HG03025 (cell line): ENCODE results near the gene TAS2R31.

Experiments used
- ATAC-seq: cut with Tn5 transposase; IDR thresholded peaks from one replicate; pipeline ENCODE4 v1.9.1; 2021; ENCODE audit warnings: mild to moderate bottlenecking, moderate library complexity; ENCODE audit not compliant: unreplicated experiment, low FRiP score

Gene TAS2R31

GRCh38 chr12:11014234-11014633 is 17.0 kb downstream of the TAS2R31 start:
- ATAC-seq, result no peak

GRCh38 chr12:11007608-11008007 is 23.6 kb downstream of the TAS2R31 start:
- ATAC-seq, result no peak

- ATAC-seq, result no peak
These were observed 33.0 kb downstream of the TAS2R31 start, which contains the start of gene TAS2R20 for GRCh38 chr12:10998204-10998603. Gene TAS2R20 (minus strand): TSS chr12:10998304. CDS start chr12:10997875, 429 bp downstream.

GRCh38 chr12:10994307-10994706 is 36.9 kb downstream of the TAS2R31 start:
- no peak for ATAC-seq

GRCh38 chr12:10989107-10989506 is 42.1 kb downstream of the TAS2R31 start:
- no peak for ATAC-seq

- no peak for ATAC-seq
These were observed 44.4 kb downstream of the TAS2R31 start, which contains the start of gene TAS2R50 for GRCh38 chr12:10986812-10987211. Gene TAS2R50 (minus strand): TSS chr12:10986912. CDS start chr12:10986860, 52 bp downstream.

GRCh38 chr12:10982244-10982643 is 49.0 kb downstream of the TAS2R31 start:
- ATAC-seq, result no peak
